Measurements from ENCODE around the gene PGS1. TPM values are rescaled to one million over a fixed set of nuclear protein-coding genes. Genes with fewer than 3 reads are reported as not detected.
A peak's percentile ranks its signal among the peaks of the same experiment; 100 is the strongest.

PGS1 gene
- total RNA-seq, 2 experiments from 2014 or later = 59.6 to 61.3 TPM

GRCh38 chr17:78383725-78384471 is 5.4 kb downstream of the PGS1 start:
- Histone ChIP-seq H3K4me2 (ENCODE audit: low read length) (peak overlapping the region; percentile 17), H3K79me2 (ENCODE audit: insufficient read depth, low read depth, low read length) (peaks cover 94% of the 10 kb centered on the region), H2AFZ (ENCODE audit: low read length) (no peak overlapping the region), H3K9me3 (ENCODE audit: low read length) (no peaks in the 10 kb centered on the region), H3K9me2 (ENCODE audit: insufficient read depth, low read length) (no peaks in the 10 kb centered on the region), H3K36me3 (ENCODE audit: insufficient read depth, low read length) (peaks cover 29% of the 10 kb centered on the region; the same call in 1 of the 2 replicates), H3K4me1 (ENCODE audit: insufficient read depth, low read length, poor library complexity, severe bottlenecking) (peaks cover 80% of the 10 kb centered on the region), H4K20me1 (ENCODE audit: insufficient read depth, low read length) (peaks cover 54% of the 10 kb centered on the region; the same call in 1 of the 2 replicates), H3K4me3 (ENCODE audit: low read depth, low read length, poor library complexity, severe bottlenecking) (no peak overlapping the region), H3K27ac (ENCODE audit: low read depth, low read length, poor library complexity, severe bottlenecking) (peak overlapping the region; percentile 26)
- intact Hi-C loops (cut with micrococcal nuclease; ENCODE audit: unreplicated experiment) = no loop called here
- DNase-seq (ENCODE audit: low spot score) = peak; percentile 26
- BruUV-seq (replicated peaks) = no TSS peak
- CTCF ChIA-PET (ENCODE audit: unreplicated experiment) = no interaction called here
- TF ChIP-seq EZH2phosphoT487 (IDR thresholded peaks at IDR 0.05; ENCODE audit: borderline replicate concordance, low read depth, low read length) (no peak), CTCF (conservative IDR thresholded peaks at IDR 0.05; ENCODE audit: low read length) (no peak)
- POLR2A ChIA-PET = interaction anchor here (1.0 kb wide), 1 partner anchor 40 kb away, joined by 3 read pairs; no protein-coding TSS in a partner anchor

- ChIA-PET CTCF (ENCODE audit: unreplicated experiment) (no interaction called here), POLR2A (interaction anchor here (1.0 kb wide), 1 partner anchor 41 kb away, joined by 3 read pairs; no protein-coding TSS in a partner anchor)
- peak overlapping the region; percentile 65 for H3K4me2 ChIP-seq (ENCODE audit: low read length)
- no peaks in the 10 kb centered on the region for H3K9me3 ChIP-seq (ENCODE audit: low read length)
- no peak overlapping the region for H3K4me3 ChIP-seq (ENCODE audit: low read depth, low read length, poor library complexity, severe bottlenecking)
- peaks cover 48% of the 10 kb centered on the region; the same call in 1 of the 2 replicates for H4K20me1 ChIP-seq (ENCODE audit: insufficient read depth, low read length)
- H3K4me1 ChIP-seq (ENCODE audit: insufficient read depth, low read length, poor library complexity, severe bottlenecking) = peaks cover 78% of the 10 kb centered on the region
- no TSS peak for BruUV-seq (replicated peaks)
- no peak for DNase-seq (ENCODE audit: low spot score)
- H3K27ac ChIP-seq (ENCODE audit: low read depth, low read length, poor library complexity, severe bottlenecking) = peak overlapping the region; percentile 26
- H2AFZ ChIP-seq (ENCODE audit: low read length) = no peak overlapping the region
- no peak for TF ChIP-seq EZH2phosphoT487 (IDR thresholded peaks at IDR 0.05; ENCODE audit: borderline replicate concordance, low read depth, low read length)
- TF ChIP-seq CTCF (conservative IDR thresholded peaks at IDR 0.05; ENCODE audit: low read length) = no peak
- intact Hi-C loops (cut with micrococcal nuclease; ENCODE audit: unreplicated experiment) = no loop called here
- H3K36me3 ChIP-seq (ENCODE audit: insufficient read depth, low read length) = peaks cover 29% of the 10 kb centered on the region; the same call in 1 of the 2 replicates
- H3K79me2 ChIP-seq (ENCODE audit: insufficient read depth, low read depth, low read length) = peaks cover 89% of the 10 kb centered on the region
- no peaks in the 10 kb centered on the region for H3K9me2 ChIP-seq (ENCODE audit: insufficient read depth, low read length)
Measured at GRCh38 chr17:78384479-78385175, 6.2 kb downstream of the PGS1 start.
